NCI-H345 treated with DMSO at 0.1 percent for 48 hours (cell line): Measurements from ENCODE around the gene SSU72.

Experiments
- DNase-seq: peaks from one replicate; lab custom pipeline; 2025; ENCODE audit not compliant: unreplicated experiment; lab: John Stamatoyannopoulos, UW

SSU72 gene

GRCh38 chr1:1574721-1575537 is at the start of gene SSU72:
TSS of gene SSU72 (minus strand) at chr1:1574863. CDS start at chr1:1574557, 306 bp downstream.
- DNase-seq, result peak; percentile 78

GRCh38 chr1:1623631-1624442 is 49.2 kb upstream of the SSU72 start:
- DNase-seq, result no peak

GRCh38 chr1:1623181-1623630 is 48.5 kb upstream of the SSU72 start:
- DNase-seq, result no peak

- DNase-seq, result no peak
Measured at GRCh38 chr1:1622788-1623094, 48.1 kb upstream of the SSU72 start.

GRCh38 chr1:1622010-1622787 is 47.5 kb upstream of the SSU72 start:
- no peak for DNase-seq

- DNase-seq, result no peak
Measured at GRCh38 chr1:1621173-1622009, 46.7 kb upstream of the SSU72 start.

GRCh38 chr1:1620433-1621139 is 45.9 kb upstream of the SSU72 start:
- no peak for DNase-seq

- DNase-seq, result no peak
Measured at GRCh38 chr1:1619917-1620361, 45.3 kb upstream of the SSU72 start.

- no peak for DNase-seq
Measured at GRCh38 chr1:1618396-1619068, 43.9 kb upstream of the SSU72 start.

GRCh38 chr1:1617925-1618324 is 43.3 kb upstream of the SSU72 start:
- no peak for DNase-seq

GRCh38 chr1:1617516-1617915 is 42.9 kb upstream of the SSU72 start:
- no peak for DNase-seq

- no peak for DNase-seq
Measured at GRCh38 chr1:1616838-1617237, 42.2 kb upstream of the SSU72 start.

- no peak for DNase-seq
Measured at GRCh38 chr1:1616045-1616790, 41.6 kb upstream of the SSU72 start.

- DNase-seq, result peak; percentile 96
Measured at GRCh38 chr1:1615256-1616044, 40.8 kb upstream of the SSU72 start, which contains the start of gene MIB2. TSS of gene MIB2 (plus strand) at chr1:1615500. CDS start at chr1:1623453, 7,953 bp downstream.

- no peak for DNase-seq
Measured at GRCh38 chr1:1614954-1615255, 40.2 kb upstream of the SSU72 start.

- no peak for DNase-seq
Measured at GRCh38 chr1:1614204-1614953, 39.7 kb upstream of the SSU72 start.

- no peak for DNase-seq
Measured at GRCh38 chr1:1613509-1614082, 38.9 kb upstream of the SSU72 start.
